ENCODE measurements around the gene TNRC6A. TPM values are rescaled to one million over a fixed set of nuclear protein-coding genes. Genes with fewer than 3 reads are reported as not detected.
"Not testable (repeated sequence)": the region's sequence is repeated elsewhere in the genome, so short reads cannot be mapped to it uniquely, and the experiment has no call there.

TNRC6A gene
- polyA plus RNA-seq, 4 donors = 46.7 to 77.3 (median 54.7) TPM

GRCh38 chr16:24839347-24839972, 110.0 kb downstream of the TNRC6A start:
- DNase-seq (ENCODE audit: low read depth in 4 of 4, low spot score in 3 of 4) = no peak

GRCh38 chr16:24841291-24841690, 111.8 kb downstream of the TNRC6A start:
- no peak for DNase-seq (ENCODE audit: low read depth in 4 of 4, low spot score in 3 of 4)

- DNase-seq (ENCODE audit: low read depth in 4 of 4, low spot score in 3 of 4) = no peak
Observed at GRCh38 chr16:24844101-24845030, 114.9 kb downstream of the TNRC6A start.

GRCh38 chr16:24845031-24845365, 115.5 kb downstream of the TNRC6A start:
- not testable (repeated sequence) for DNase-seq (ENCODE audit: low read depth in 4 of 4, low spot score in 3 of 4)

GRCh38 chr16:24845726-24846547, 116.5 kb downstream of the TNRC6A start, which contains the start of gene SLC5A11:
SLC5A11 (plus strand) TSS chr16:24845963; CDS start chr16:24858644, 12,681 bp downstream.
- no peak for DNase-seq (ENCODE audit: low read depth in 4 of 4, low spot score in 3 of 4)

- DNase-seq (ENCODE audit: low read depth in 4 of 4, low spot score in 3 of 4) = no peak
Observed at GRCh38 chr16:24846548-24847357, 117.3 kb downstream of the TNRC6A start.

- no peak for DNase-seq (ENCODE audit: low read depth in 4 of 4, low spot score in 3 of 4)
Observed at GRCh38 chr16:24847358-24847664, 117.9 kb downstream of the TNRC6A start.

- no peak for DNase-seq (ENCODE audit: low read depth in 4 of 4, low spot score in 3 of 4)
Observed at GRCh38 chr16:24848065-24848464, 118.6 kb downstream of the TNRC6A start.

- no peak for DNase-seq (ENCODE audit: low read depth in 4 of 4, low spot score in 3 of 4)
Observed at GRCh38 chr16:24849641-24850040, 120.2 kb downstream of the TNRC6A start.

GRCh38 chr16:24850289-24850938, 121.0 kb downstream of the TNRC6A start:
- no peak for DNase-seq (ENCODE audit: low read depth in 4 of 4, low spot score in 3 of 4)

GRCh38 chr16:24851700-24852099, 122.2 kb downstream of the TNRC6A start:
- no peak for DNase-seq (ENCODE audit: low read depth in 4 of 4, low spot score in 3 of 4)

GRCh38 chr16:24852281-24852721, 122.8 kb downstream of the TNRC6A start:
- DNase-seq (ENCODE audit: low read depth in 4 of 4, low spot score in 3 of 4) = no peak

GRCh38 chr16:24853169-24853824, 123.8 kb downstream of the TNRC6A start:
- no peak for DNase-seq (ENCODE audit: low read depth in 4 of 4, low spot score in 3 of 4)

GRCh38 chr16:24853830-24854229, 124.4 kb downstream of the TNRC6A start:
- DNase-seq (ENCODE audit: low read depth in 4 of 4, low spot score in 3 of 4) = no peak

GRCh38 chr16:24854607-24855171, 125.2 kb downstream of the TNRC6A start:
- DNase-seq (ENCODE audit: low read depth in 4 of 4, low spot score in 3 of 4) = no peak

GRCh38 chr16:24855678-24856077, 126.2 kb downstream of the TNRC6A start:
- DNase-seq (ENCODE audit: low read depth in 4 of 4, low spot score in 3 of 4) = no peak

GRCh38 chr16:24856871-24857270, 127.4 kb downstream of the TNRC6A start:
- not testable (repeated sequence) for DNase-seq (ENCODE audit: low read depth in 4 of 4, low spot score in 3 of 4)

GRCh38 chr16:24858219-24859041, 129.0 kb downstream of the TNRC6A start:
- peak in 3 of 4 donors; percentile 29 to 45 (median 42) for DNase-seq (ENCODE audit: low read depth in 4 of 4, low spot score in 3 of 4)
